ENCODE measurements around the gene RTF1.
"Not testable (repeated sequence)": the region's sequence is repeated elsewhere in the genome, so short reads cannot be mapped to it uniquely, and the experiment has no call there.

The RTF1 gene

GRCh38 chr15:41437448-41437847 is 20.6 kb downstream of the RTF1 start:
- TF ChIP-seq CTCF (conservative IDR thresholded peaks at IDR 0.05; ENCODE audit: control insufficient read depth, insufficient read depth, low read depth, low read length): no peak
- DNase-seq (ENCODE audit: low read depth): no peak
- H3K4me3 ChIP-seq (ENCODE audit: control insufficient read depth, low read depth, low read length): no peak overlapping the region

- no peak for TF ChIP-seq CTCF (conservative IDR thresholded peaks at IDR 0.05; ENCODE audit: control insufficient read depth, insufficient read depth, low read depth, low read length)
- no peak overlapping the region for H3K4me3 ChIP-seq (ENCODE audit: control insufficient read depth, low read depth, low read length)
- no peak for DNase-seq (ENCODE audit: low read depth)
These were observed 21.3 kb downstream of the RTF1 start for GRCh38 chr15:41438206-41438605.

- not testable (repeated sequence) for DNase-seq (ENCODE audit: low read depth); H3K4me3 ChIP-seq (ENCODE audit: control insufficient read depth, low read depth, low read length)
These were observed 21.9 kb downstream of the RTF1 start for GRCh38 chr15:41438745-41439144.

- H3K4me3 ChIP-seq (ENCODE audit: control insufficient read depth, low read depth, low read length): no peak overlapping the region
- TF ChIP-seq CTCF (conservative IDR thresholded peaks at IDR 0.05; ENCODE audit: control insufficient read depth, insufficient read depth, low read depth, low read length): no peak
- DNase-seq (ENCODE audit: low read depth): no peak
These were observed 26.4 kb downstream of the RTF1 start for GRCh38 chr15:41443275-41443674.

- H3K4me3 ChIP-seq (ENCODE audit: control insufficient read depth, low read depth, low read length): no peak overlapping the region
- DNase-seq (ENCODE audit: low read depth): no peak
- TF ChIP-seq CTCF (conservative IDR thresholded peaks at IDR 0.05; ENCODE audit: control insufficient read depth, insufficient read depth, low read depth, low read length): no peak
These were observed 28.5 kb downstream of the RTF1 start for GRCh38 chr15:41445399-41445798.

- no peak overlapping the region for H3K4me3 ChIP-seq (ENCODE audit: control insufficient read depth, low read depth, low read length)
- no peak for TF ChIP-seq CTCF (conservative IDR thresholded peaks at IDR 0.05; ENCODE audit: control insufficient read depth, insufficient read depth, low read depth, low read length)
- no peak for DNase-seq (ENCODE audit: low read depth)
These were observed 45.3 kb downstream of the RTF1 start for GRCh38 chr15:41462084-41462795.

- no peak for DNase-seq (ENCODE audit: low read depth)
- TF ChIP-seq CTCF (conservative IDR thresholded peaks at IDR 0.05; ENCODE audit: control insufficient read depth, insufficient read depth, low read depth, low read length): no peak
- no peak overlapping the region for H3K4me3 ChIP-seq (ENCODE audit: control insufficient read depth, low read depth, low read length)
These were observed 48.1 kb downstream of the RTF1 start for GRCh38 chr15:41464889-41465580.
